SH-SY5Y (cell line): ENCODE measurements around the gene METTL8.

Experiments
- GATA2 ChIP-seq: IDR thresholded peaks from 2 replicates; pipeline ENCODE4 v1.6.1; 2011; ENCODE audit warnings: mild to moderate bottlenecking, low read depth, low read length
- GATA3 ChIP-seq: IDR thresholded peaks from 2 replicates; pipeline ENCODE4 v1.6.1; 2011; ENCODE audit warnings: low read depth, mild to moderate bottlenecking, low read length, moderate library complexity

- TF ChIP-seq GATA3, result no peak
- no peak for TF ChIP-seq GATA2
Observed at GRCh38 chr2:171416009-171416926, 17.5 kb downstream of the METTL8 start.
